Endometrial microvascular endothelial cells (primary cell): ENCODE results near the gene PRKAG1. TPM values are rescaled to one million over a fixed set of nuclear protein-coding genes. Genes with fewer than 3 reads are reported as not detected.

Source experiments
- in situ Hi-C: cut with HindIII; loops from 2 replicates; pipeline ENCODE4 v1.10.0; 2017; ENCODE audit warnings: low sequenced_read_pairs, low pct_unique_long_range_greater_than_20kb; ENCODE audit errors: inconsistent ontology term
- total RNA-seq: library from RNA; depleted of rRNA; stranded (reverse); fragments of >200 nt; gene quantifications from one replicate; pipeline ENCODE4 v1.2.3, GENCODE V29; 2015; ENCODE audit errors: inconsistent ontology term

Gene PRKAG1
- total RNA-seq, 1 donor from 2014 or later: 87.2 TPM

DNA sequence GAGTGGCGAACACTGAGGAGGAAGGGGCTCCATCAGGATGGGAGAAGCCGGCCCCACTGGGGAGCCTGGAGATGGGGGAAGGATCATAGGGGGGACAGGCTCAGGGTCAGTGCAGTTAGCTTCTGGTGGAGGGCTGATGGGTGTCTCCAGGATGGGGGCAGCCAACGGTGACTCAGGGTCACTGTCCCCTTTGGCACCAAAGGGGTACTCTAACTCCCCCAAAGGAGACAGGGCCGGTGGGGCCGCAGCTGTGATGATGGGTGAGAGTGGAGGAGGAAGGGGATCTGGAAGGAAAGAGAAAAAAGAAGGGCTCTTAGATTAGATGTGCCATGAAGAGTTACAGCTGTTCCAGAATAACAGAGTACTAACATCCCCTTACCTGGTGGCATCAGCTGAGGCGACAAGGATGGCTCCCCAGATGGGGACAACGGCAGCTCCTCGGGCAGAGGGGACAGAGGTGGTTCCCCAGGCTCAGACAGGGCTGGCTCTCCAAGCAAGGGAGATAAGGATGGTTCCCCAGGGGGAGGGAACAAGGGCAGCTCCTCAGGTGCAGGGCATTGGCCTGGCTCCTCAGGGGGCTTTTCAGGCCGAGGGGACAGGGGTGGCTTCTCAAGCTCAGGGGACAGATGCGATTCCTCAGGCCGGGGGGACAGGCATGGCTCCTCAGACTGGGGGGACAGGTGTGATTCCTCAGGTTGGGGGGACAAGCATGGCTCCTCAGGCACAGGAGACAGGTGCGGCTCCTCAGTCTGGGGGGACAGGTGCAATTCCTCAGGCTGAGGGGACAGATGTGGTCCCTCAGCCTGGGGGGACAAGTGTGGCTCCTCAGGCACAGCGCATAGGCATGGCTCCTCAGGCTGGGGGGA is 32.2 kb upstream of the PRKAG1 start:
- in situ Hi-C loops: no loop called here

DNA sequence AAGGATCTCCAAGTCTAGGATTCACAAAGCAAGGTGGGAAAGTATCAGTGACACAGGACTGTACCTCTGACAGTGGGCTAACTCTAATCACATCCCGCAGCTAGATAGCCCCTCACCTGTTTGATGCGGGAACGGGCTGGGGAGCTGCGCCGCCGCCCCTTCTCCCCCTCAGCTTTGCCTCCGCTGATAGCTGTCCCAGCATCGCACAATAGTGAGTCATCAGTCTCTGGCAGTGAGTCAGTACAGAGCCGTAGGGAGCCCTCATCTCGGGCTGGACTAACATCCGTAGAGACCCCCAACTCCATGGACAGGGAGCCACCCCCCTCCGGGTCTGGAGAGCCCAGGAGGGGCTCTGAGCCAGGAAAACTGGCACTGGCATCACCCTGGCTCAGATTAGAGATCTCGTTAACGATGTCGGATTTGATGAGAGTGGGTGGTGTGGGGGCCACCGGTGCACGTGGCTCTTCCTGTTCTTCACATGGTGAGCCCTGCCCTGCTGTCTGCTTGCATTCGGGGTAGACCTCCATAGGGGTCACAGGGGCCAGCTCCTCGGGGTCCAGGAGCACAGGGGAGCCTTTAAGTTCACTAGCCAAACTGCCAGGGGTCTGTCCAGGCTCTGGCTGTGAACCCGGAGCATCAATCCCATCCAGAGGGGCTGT is 31.1 kb upstream of the PRKAG1 start:
- in situ Hi-C loops: no loop called here

DNA sequence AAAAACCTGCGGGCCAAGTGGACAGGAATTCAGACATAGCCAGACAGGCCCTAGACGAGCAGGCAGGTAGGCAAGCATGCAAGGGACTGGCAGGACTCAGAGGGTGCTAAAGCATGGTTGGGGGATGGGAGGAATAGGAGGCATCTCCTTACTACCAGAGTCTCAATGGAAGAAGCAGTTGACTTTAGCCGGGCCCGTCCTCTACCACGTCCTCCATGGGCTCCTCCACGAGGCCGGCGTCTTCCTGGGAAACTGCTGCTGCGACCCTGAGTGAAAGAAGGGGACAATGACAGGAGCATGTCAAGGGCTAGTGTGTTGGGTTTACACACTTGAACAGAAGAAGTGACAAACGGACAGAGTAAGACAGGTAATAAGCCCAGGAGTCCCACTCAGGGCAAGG is 30.4 kb upstream of the PRKAG1 start:
- in situ Hi-C loops: no loop called here

DNA sequence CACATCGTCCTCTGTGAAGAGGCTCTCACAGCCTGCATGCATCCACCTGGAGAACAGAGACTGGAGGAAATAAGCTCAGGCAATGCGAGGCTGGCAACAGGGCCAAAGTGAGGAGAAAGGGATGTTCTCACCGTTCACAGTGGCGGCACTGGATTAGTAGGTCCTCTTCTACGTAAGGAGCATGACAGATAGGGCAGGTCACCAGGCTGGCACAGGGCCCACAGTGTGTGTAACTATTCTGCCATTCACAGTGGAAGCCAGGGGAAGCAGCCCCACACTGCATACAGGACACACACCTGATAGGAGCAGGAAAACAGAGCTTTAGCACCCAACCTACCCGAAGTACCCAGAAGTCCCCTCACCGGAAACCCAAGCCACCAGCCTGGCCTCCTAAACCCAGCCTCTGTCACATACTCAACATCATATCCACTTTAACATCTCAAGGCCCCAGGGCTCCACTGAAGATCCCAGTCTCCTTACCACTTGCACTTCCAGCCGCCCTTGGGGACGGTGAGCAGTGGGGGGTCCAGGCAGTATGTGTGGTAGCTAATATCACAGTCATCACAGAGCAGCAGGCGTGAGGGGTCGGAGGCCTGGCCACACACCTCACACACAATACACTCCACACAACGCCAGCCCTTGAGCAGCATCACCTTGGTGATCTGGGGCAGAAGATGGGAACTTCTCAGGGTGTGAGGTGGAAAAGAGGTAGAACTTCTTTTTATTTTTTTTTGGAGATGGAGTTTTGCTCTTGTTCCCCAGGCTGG is 27.7 kb upstream of the PRKAG1 start:
- in situ Hi-C loops: no loop called here

DNA sequence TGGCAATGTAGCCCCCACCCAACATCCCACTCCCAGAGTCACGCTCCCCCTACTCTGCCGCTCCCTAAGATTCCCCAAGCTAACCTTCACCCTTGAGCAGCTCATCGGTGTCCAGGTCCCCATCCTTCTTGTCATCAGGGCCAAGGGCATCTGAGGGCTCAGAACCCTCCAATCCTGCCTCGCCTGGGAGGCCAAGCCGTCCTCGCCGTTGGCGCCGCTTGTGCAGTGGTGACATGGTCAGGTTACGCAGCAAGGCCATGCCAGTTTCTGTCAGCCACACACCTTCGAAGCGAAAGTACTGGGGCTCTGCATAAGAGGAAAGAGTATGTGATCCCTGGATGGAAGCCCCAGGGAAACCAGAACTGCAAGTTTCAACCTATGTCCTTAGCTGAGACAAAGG is 26.1 kb upstream of the PRKAG1 start:
- in situ Hi-C loops: no loop called here

DNA sequence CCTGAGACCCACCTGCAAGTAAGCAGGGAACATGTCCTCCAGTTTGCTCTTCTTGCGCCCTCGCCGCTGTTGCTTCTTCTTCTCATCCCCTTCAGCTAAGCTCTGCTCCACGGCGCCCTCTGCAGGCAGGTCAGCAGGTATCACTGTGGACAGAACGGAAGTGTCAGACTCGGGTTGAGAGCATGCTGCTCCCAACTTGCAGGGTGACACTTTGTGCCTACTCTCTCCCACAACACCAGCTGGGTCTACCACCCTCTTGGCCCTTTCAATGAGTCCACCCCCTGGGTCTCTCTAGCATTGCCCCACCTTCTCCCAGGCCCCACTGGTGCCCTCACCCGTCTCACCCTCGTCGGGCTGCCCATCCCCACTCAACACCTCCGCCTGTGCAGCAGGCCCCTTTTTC is 25.3 kb upstream of the PRKAG1 start:
- in situ Hi-C loops: no loop called here

DNA sequence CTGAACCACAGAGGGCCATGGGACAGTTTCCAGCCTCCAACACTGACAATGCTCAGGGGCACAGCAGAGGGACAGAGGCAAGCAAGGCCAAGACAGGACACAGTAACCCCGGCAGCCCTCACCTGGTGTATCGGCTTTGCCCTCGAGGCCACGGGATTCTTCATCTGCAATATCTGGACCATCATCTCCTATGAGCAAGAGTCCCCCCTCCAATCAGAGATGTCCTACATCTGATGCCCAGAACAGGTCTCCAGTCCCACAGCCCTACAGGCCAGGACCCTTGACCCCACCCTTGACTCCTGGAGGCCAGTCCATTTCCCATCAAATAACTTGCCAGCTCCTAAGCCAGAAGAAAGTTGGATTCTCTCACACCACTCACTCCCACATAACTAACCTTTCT is 24.7 kb upstream of the PRKAG1 start:
- in situ Hi-C loops: no loop called here

DNA sequence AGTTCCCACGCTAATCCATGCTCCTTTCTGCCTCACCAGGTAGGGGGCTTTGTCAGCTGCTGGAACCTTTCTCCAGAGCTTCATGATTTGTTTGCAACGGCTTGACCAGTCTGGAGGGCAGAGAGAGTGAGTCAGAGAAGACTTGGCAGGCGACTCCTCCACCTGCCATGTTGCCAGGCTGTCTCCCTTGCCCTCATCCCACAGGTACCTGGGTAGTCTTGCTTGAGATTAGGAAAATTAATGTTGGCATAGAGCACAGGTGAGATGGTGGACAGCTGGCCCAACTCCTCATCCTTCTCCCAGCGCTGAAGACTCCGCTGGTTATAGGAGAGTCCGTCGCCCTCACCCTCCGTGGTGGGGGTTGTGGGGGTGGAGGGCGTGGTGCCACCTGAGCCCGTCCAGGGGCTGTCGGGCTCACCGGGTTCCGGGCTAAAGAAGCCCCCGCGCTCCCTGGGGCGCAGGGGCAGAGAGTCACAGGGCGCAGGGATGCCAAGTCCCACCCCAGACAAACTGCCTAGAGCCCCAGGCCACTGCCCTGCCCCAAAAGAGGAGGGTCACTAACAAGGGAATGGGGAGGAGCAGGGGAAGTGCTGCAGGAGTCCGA is 23.4 kb upstream of the PRKAG1 start:
- in situ Hi-C loops: no loop called here

DNA sequence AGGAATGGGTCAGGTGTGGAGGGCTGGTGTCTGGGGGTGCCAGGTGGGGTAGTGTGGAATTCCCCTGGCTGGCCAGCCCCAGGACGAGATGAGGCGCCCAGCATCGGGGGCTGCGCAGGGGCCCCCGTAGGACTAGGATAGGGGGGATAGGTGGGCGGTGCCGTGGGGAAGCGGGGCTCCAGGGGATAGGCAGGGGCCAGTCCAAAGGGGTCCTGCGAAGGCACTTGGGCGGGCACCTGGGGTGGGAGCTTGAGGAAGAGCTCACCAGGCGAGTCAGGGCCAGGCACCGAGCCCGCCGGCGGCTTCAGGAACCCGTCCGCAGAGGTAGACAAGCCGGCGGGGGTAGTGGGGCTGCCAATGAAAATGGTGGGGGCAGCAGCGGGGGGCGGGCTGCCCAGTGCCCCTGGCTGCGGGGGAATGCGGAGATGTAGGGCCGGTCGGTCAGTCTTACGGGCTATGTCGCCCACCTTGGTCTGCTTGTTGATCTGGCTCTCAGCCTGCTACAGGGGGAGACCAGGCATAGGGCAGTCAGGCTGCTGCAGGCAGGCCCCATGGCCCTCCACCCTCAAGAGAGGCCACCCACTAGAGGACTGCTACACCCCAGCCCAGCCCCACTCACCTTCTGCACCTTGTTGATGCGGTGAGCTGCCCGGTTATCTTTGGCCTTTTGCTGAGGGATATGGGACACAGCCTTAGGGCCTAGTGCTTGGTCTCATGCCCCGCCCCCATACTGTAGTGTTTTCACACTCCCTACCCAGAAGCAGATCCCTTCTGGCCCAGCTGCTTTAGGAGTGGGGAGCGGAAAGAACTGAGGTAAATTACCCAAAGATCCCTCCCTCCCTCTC is 22.7 kb upstream of the PRKAG1 start:
- in situ Hi-C loops: no loop called here

DNA sequence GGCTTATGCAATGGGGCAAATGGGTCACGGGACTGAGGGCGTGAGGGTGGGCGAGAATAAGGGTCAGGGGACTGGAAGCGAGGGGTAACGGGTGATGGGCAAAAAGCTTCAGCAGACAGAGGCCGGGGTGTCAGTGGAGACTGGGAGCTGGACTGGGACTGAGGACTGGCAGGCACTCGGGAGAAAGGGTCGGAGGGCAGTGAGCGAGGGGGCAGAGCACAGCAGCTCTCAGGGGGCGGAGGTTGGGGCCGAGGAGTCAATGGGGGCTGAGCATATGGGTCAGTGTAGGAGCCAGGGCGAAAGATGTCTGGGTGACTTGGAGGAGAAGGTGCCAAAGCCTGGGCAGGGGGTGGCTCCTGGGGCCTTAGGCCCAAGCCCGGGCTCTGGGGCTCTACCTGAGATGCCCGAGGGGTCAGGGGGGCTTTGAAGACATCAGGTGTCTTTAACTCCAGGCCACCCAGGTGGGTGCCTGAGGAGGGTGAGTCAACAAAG is 21.8 kb upstream of the PRKAG1 start:
- in situ Hi-C loops: no loop called here

DNA sequence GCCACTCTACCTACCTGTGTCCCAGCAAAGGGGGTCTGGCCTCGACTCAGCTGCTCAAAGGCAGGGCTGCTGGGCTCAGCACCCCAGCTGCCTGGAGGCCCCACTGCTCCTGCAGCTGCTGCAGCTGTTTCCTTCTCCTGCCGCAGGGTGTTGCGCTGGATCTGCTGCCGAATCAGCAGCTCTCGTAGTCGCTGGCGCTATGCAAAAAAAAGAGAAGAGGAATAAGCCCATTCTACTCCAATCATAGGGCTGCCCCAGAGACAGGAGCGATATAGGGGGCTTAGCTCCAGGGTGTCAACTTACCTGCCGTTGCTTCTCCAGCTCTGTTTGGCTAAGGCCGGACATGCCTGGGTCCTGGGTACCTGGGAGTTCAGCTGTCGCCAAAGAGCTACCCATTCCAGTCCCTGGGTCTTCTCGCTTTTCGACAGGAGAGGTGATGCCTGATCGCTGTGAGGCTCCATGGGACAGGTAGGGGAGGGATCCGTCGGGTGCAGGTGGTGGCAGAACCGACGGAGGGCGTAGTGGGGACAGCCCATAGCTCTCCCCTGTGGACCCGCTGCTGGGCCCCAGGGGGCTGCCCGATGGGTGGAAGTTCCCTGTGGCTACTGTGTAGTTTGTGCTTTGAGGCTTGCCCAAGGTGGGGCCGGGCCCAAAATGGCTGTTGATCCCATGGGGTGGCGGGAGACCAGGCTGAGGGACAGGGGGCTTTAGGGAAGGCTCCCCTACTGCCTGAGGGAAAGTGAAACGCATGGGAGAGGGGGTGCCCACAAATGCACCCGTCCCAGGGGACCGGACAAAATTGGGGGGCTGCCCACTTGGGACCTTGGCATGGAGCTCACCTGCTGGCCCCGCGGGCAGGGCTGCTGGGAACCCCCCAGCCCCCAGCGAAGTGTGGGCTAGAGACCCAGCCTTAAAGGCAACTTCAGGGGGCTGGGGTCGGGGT is 21.1 kb upstream of the PRKAG1 start:
- in situ Hi-C loops: no loop called here

DNA sequence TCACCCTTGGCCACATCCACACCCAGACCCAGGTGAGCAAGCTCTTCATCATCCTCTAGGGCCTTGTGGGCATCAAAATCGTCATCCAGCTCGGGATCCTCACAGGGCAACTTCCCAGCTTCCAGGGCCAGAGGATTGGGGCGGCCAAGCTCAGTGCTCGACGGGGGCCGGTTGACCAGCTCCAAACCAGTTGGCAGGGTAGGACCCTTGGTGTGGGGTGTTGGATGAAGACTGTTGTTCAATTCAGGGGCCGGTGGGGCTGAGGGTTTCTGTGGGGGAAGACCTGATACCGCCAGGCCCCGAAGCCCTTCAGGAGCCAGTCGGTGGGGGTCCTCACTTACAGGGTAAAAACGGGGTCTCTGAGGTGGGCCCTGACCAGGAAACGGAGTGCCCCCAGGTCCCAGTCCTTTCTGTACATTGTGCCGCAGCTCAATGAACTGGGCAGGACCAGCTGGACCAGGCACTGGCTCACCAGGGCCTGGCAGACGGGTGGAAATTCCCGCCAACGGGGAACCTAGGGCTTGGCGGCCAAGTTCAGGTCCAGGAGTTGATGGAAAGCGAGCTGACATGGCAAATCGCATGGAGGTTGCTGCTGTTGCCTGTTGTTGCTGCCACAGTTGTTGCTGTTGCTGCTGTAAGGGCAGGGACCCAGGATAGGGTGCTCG is 19.8 kb upstream of the PRKAG1 start:
- in situ Hi-C loops: no loop called here

DNA sequence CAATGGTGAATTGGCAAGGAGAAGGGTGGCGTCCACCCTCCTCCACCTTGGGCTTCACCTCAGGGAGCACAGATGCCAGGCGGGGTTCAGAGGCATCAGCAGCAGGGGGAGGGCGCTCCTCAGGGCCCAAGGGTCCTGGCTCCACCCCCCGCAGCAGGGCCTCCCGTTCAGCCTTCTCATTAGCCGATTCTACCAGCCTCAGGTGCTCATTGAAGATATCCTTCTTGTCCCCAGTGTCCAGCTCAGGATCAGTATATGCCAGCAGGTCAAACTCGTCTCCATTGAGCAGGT is 19.3 kb upstream of the PRKAG1 start:
- in situ Hi-C loops: no loop called here

DNA sequence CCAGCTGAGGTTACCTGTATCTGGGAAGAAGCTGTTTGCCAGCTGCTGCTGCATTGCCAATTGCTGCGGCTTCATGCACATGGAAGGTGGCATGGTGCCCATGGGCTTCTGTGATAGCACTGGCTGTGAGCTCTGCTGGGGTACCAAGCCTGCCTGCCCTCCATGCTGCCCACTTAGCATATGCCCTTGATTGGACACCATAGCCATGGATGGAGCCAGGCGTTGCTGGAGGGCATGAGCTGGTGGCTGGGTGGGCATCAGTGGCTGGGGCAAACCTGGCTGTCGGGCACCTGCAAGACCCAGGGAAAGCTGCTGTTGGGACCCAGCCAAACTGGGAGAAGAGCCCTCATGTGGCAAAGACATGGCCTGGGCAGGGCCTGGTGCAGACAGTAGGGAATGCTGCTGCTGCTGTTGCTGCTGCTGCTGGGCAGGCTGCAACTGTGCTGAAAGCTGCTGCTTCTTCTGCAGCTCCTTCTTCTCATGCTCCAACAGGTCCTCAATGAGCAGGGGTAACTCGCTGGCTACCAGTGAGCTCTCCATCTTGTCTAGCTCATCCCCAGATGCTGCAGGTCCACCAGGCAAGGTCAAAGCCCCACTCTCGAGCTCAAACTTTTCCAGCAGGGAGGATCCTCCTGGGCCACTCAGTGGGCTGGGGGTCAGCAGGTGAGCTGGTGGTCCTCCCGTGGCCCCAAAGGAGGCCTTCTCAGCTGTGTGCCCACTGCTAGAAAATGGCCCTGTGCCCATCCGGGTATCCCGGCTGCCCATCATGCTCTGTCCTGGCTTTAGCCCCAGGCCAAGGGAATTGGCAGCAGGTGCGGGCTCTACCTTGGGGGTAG is 18.8 kb upstream of the PRKAG1 start:
- in situ Hi-C loops: no loop called here

DNA sequence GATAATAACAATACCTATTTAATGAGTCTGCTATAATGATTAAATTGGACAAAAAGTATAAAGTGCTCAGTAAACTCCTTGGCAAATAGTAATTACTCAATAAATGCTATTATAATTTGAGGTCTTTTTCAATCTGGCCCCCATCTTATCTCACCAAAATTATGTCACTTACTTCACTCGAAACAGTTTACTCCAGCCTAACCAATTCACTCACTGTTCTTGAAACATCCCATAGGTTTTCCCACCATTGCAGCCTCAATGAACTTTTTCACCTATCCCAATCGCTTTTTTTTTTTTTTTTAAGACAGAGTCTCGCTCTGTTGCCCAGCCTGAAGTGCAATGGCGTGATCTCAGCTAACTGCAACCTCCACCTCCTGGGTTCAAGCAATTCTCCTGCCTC is 17.5 kb upstream of the PRKAG1 start:
- in situ Hi-C loops: no loop called here

DNA sequence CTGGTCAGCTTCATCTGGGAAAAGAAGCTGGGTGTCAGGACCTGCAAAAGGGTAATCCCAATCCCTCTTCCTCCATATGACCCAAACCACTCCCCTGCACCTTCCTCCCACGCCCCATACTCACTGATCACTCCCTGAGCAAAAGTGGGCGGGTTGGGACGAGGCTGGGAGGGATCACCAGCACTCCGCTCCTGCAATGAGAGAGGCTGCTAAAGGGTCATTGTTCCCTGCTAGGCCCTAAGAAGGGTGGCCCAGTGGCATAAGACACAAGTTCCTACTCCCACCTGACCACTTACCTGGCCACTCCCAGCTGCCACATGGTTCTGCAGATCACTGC is 15.7 kb upstream of the PRKAG1 start:
- in situ Hi-C loops: no loop called here
